Right cardiac atrium (tissue), 5 donors: ENCODE measurements around the gene NMNAT2. TPM values are rescaled to one million over a fixed set of nuclear protein-coding genes. Genes with fewer than 3 reads are reported as not detected.
"Not testable (repeated sequence)": the region's sequence is repeated elsewhere in the genome, so short reads cannot be mapped to it uniquely, and the experiment has no call there.

Experiments
- ATAC-seq, 2 donors: fragments of 200-7000 bp; cut with Tn5 transposase; one replicate each; pipeline versions ENCODE4 v1.8.0 to v1.9.1; 2020; ENCODE audit warnings: moderate library complexity in 2 of 2, mild to moderate bottlenecking in 1 of 2
- DNase-seq, 3 donors: peaks; one replicate each; pipeline ENCODE4 v3.0.0-alpha.2; 2020
- H3K27ac ChIP-seq: one replicate; pipeline ENCODE4 v1.5.1; 2013; ENCODE audit warnings: mild to moderate bottlenecking, low read length, control low read depth, moderate library complexity
- H3K27me3 ChIP-seq: one replicate; pipeline ENCODE4 v1.6.1; 2013; ENCODE audit not compliant: control insufficient read depth, insufficient read depth
- H3K4me1 ChIP-seq: one replicate; pipeline ENCODE4 v1.6.1; 2013; ENCODE audit warnings: low read length; ENCODE audit not compliant: control insufficient read depth, insufficient read depth
- H3K4me3 ChIP-seq: one replicate; pipeline ENCODE4 v1.5.1; 2013; ENCODE audit warnings: low read length, control low read depth
- H3K9me3 ChIP-seq: one replicate; pipeline ENCODE4 v1.6.1; 2013; ENCODE audit warnings: low read length; ENCODE audit not compliant: control insufficient read depth
- WGBS: extraction: QIAGEN DNeasy Blood & Tissue Kit; methylation state at CpG from one replicate; pipeline ENCODE4 v1.1.7; 2013; 5-methylcytosine and 5-hydroxymethylcytosine counted together
- intact Hi-C, 4 donors: fragments of 100-400 bp; cut with DNase I; formaldehyde crosslinking; loops; one replicate each; pipeline versions ENCODE4 v1.11.0 to v1.14.0; 2022 to 2023
- polyA plus RNA-seq: library from polyadenylated mRNA; stranded (reverse); fragments of 200-250 nt; gene quantifications from one replicate; pipeline ENCODE4 v1.2.3, GENCODE V29; 2013
- total RNA-seq, 4 donors: library from RNA; stranded (reverse); fragmentation: NEBNext Ultra II Directional; extraction: Animal tissue kit (Norgen Biotek cat#: 25700); gene quantifications; one replicate each; pipeline ENCODE4 v1.2.1, GENCODE V29; 2021
- donor health status: healthy with polysubstance abuse.
- donor health status: DM: no; HTN: yes; CAD: no.
- donor health status: DM: no; HTN: no; CAD: no.
- donor health status: DM: no; HTN: yes; CAD: no; lungs with severe emphysema.
- donor health status: DM: yes; HTN: yes; CAD: no.

Gene NMNAT2
- total and polyA plus RNA-seq, 5 donors = 14.1 to 80.6 (median 39.7) TPM

DNA sequence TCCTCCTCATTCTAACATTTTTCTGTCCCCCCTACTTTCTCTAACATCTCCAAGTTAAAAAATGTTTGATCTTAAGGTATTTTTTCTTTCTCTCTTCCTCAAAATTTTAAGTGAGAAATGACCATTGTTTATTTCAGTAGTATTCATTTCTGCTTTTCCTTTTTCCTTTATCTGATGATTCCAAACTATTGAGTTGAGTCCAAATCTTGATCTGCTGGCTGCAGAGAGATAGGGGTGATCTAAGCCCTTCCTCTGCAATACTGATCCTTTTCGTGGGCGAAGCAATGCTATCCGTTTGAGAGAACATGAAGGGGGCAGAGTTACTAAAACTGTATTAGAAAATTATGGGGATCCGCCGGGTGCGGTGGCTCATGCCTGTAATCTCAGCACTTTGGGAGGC lies 516 bp upstream of the NMNAT2 start:
- H3K27me3 ChIP-seq = no peaks in the 10 kb centered on the region
- DNase-seq (no peak), ATAC-seq (no peak)
- no peaks in the 10 kb centered on the region for H3K9me3 ChIP-seq
- H3K4me1 ChIP-seq = peaks cover 6% of the 10 kb centered on the region
- intact Hi-C loops = loop anchor here in 2 of 4 donors (2.0 to 10.0 kb wide), 2 partner anchors 78 to 134 kb away; no protein-coding TSS in a partner anchor
- 70% methylated on average over 6 of the region's 6 CpGs for WGBS
- H3K27ac ChIP-seq = no peak overlapping the region
- H3K4me3 ChIP-seq = no peak overlapping the region

- DNase-seq (peak; percentile 69 to 89 (median 89)), ATAC-seq (peak; percentile 93 to 95)
- no peaks in the 10 kb centered on the region for H3K27me3 ChIP-seq
- intact Hi-C loops = loop anchor here in 2 of 4 donors (10.0 kb wide), 1 partner anchor 132 kb away; no protein-coding TSS in a partner anchor
- peak overlapping the region; percentile 54 for H3K4me3 ChIP-seq
- H3K27ac ChIP-seq = no peak overlapping the region
- 3% methylated on average over 69 of the region's 69 CpGs for WGBS
- H3K9me3 ChIP-seq = no peaks in the 10 kb centered on the region
- H3K4me1 ChIP-seq = peaks cover 6% of the 10 kb centered on the region
These were observed 1.1 kb downstream of the NMNAT2 start for GRCh38 chr1:183416850-183417771.

- H3K4me1 ChIP-seq = peaks cover 6% of the 10 kb centered on the region
- no peaks in the 10 kb centered on the region for H3K9me3 ChIP-seq
- no peak overlapping the region for H3K4me3 ChIP-seq
- intact Hi-C loops = loop anchor here in 2 of 4 donors (10.0 kb wide), 1 partner anchor 130 kb away; no protein-coding TSS in a partner anchor
- DNase-seq (no peak), ATAC-seq (no peak)
- no peak overlapping the region for H3K27ac ChIP-seq
- no peaks in the 10 kb centered on the region for H3K27me3 ChIP-seq
These were observed 3.8 kb downstream of the NMNAT2 start for GRCh38 chr1:183414365-183414764.

DNA sequence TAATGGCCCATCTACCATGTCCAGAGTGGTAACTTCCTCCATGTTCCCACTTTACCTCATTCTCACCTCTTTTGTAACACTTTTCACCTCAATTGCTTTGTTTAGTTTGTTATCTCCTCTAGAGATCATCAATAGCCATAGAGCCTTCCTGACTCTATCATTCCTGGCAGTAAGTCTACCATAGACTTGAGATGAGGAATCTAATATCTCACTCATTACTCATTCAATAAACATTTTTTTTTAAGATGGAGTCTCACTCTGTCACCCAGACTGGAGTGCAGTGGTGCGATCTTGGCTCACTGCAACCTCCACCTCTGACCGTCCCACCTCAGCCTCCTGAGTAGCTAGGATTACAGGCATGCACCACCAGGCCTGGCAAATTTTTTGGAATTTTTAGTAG lies 7.1 kb downstream of the NMNAT2 start:
- WGBS = 94% methylated on average over 2 of the region's 2 CpGs
- H3K27ac ChIP-seq = no peak overlapping the region
- no peak for ATAC-seq
- H3K9me3 ChIP-seq = no peaks in the 10 kb centered on the region
- H3K4me1 ChIP-seq = no peaks in the 10 kb centered on the region
- no peak for DNase-seq
- H3K27me3 ChIP-seq = no peaks in the 10 kb centered on the region
- no peak overlapping the region for H3K4me3 ChIP-seq
- intact Hi-C loops = loop anchor here in 2 of 4 donors (10.0 kb wide), 1 partner anchor 126 kb away; no protein-coding TSS in a partner anchor

DNA sequence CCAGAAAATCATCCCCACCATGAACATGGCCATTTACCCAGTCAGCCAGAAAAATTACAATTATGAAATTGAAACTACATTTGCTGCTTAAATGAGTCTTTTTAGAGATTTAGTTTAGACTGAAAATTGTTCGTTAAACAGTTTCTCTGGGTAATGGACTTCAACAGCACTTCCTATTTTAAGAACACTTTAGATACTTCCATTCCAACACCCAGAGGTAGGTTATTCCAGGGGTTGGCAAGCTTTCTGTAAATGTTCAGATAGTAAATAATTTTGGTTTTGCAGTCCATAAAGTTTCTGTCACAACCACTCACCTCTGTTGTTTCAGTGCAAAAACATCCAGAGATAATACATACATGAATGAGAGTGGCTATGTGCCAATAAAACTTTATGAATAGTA lies 10.2 kb downstream of the NMNAT2 start:
- Histone ChIP-seq H3K27me3 (no peaks in the 10 kb centered on the region), H3K27ac (no peak overlapping the region), H3K4me3 (no peak overlapping the region), H3K9me3 (no peaks in the 10 kb centered on the region), H3K4me1 (no peaks in the 10 kb centered on the region)
- 63% methylated on average over 1 of the region's 1 CpG for WGBS
- no peak for DNase-seq
- peak in 1 of 2 donors; percentile 59 for ATAC-seq
- intact Hi-C loops = no loop called here

GRCh38 chr1:183407474-183407873 lies 10.7 kb downstream of the NMNAT2 start:
- no peak for DNase-seq
- Histone ChIP-seq H3K27me3 (no peaks in the 10 kb centered on the region), H3K4me3 (no peak overlapping the region), H3K4me1 (no peaks in the 10 kb centered on the region), H3K27ac (no peak overlapping the region), H3K9me3 (no peaks in the 10 kb centered on the region)
- peak; percentile 64 to 82 for ATAC-seq
- intact Hi-C loops = no loop called here
- WGBS = 52% methylated on average over 2 of the region's 2 CpGs

DNA sequence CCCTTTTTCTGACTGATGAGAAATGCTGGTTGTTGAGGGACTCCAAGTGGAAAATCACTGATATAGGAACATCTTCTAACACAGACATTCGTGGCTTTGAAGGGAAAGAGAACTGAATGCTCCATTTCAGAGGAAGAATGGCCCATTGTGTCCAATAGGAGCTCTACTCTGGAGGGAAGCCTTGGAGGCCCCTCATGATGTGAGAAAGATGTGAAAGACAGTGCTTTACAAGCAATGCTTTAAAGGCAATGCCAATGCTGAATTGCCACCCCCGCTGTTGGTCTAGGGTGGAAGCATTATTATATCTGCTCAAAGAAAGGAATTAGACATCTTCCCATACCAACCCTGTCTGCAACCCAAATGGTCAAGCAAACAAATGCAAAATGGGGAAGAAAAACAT lies 13.7 kb downstream of the NMNAT2 start:
- WGBS = 55% methylated on average over 2 of the region's 2 CpGs
- no peaks in the 10 kb centered on the region for H3K4me1 ChIP-seq

GRCh38 chr1:183403498-183403897 lies 14.7 kb downstream of the NMNAT2 start:
- H3K4me1 ChIP-seq = no peaks in the 10 kb centered on the region
- intact Hi-C loops = no loop called here
- WGBS = 51% methylated on average over 3 of the region's 3 CpGs
- no peak overlapping the region for H3K4me3 ChIP-seq
- no peaks in the 10 kb centered on the region for H3K9me3 ChIP-seq
- DNase-seq (no peak), ATAC-seq (no peak)
- no peak overlapping the region for H3K27ac ChIP-seq
- no peaks in the 10 kb centered on the region for H3K27me3 ChIP-seq

More for the DNA sequence above, 13.7 kb downstream of the NMNAT2 start:
- ATAC-seq (no peak), DNase-seq (no peak)
- Histone ChIP-seq H3K27ac (no peak overlapping the region), H3K27me3 (no peaks in the 10 kb centered on the region), H3K9me3 (no peaks in the 10 kb centered on the region), H3K4me3 (no peak overlapping the region)
- intact Hi-C loops = no loop called here

GRCh38 chr1:183401565-183401964 lies 16.6 kb downstream of the NMNAT2 start:
- H3K27ac ChIP-seq, H3K4me1 ChIP-seq, H3K4me3 ChIP-seq, ATAC-seq, DNase-seq, H3K9me3 ChIP-seq, intact Hi-C loops, H3K27me3 ChIP-seq: not testable (repeated sequence)
- 43% methylated on average over 1 of the region's 1 CpG for WGBS

GRCh38 chr1:183394435-183394834 lies 23.7 kb downstream of the NMNAT2 start:
- WGBS = 67% methylated on average over 2 of the region's 2 CpGs
- ATAC-seq = peak in 1 of 2 donors; percentile 50

GRCh38 chr1:183391863-183392262 lies 26.3 kb downstream of the NMNAT2 start:
- ATAC-seq (peak; percentile 67 to 72), DNase-seq (no peak)
- 69% methylated on average over 1 of the region's 1 CpG for WGBS

More at GRCh38 chr1:183394435-183394834, 23.7 kb downstream of the NMNAT2 start:
- Histone ChIP-seq H3K4me1 (peaks cover 4% of the 10 kb centered on the region), H3K27me3 (no peaks in the 10 kb centered on the region), H3K4me3 (no peak overlapping the region), H3K27ac (peak overlapping the region; percentile 85), H3K9me3 (no peaks in the 10 kb centered on the region)
- intact Hi-C loops = no loop called here
- no peak for DNase-seq

More at GRCh38 chr1:183391863-183392262, 26.3 kb downstream of the NMNAT2 start:
- Histone ChIP-seq H3K9me3 (no peaks in the 10 kb centered on the region), H3K4me3 (no peak overlapping the region), H3K27ac (peak overlapping the region; percentile 96), H3K4me1 (peaks cover 3% of the 10 kb centered on the region), H3K27me3 (no peaks in the 10 kb centered on the region)
- intact Hi-C loops = no loop called here
